GM19452 (cell line): ENCODE data around the gene LSP1.
"Not testable (repeated sequence)": the region's sequence is repeated elsewhere in the genome, so short reads cannot be mapped to it uniquely, and the experiment has no call there.

ENCODE experiments used
- ATAC-seq: cut with Tn5 transposase; IDR thresholded peaks from one replicate; pipeline ENCODE4 v1.9.1; 2021; ENCODE audit not compliant: unreplicated experiment

The LSP1 gene

DNA sequence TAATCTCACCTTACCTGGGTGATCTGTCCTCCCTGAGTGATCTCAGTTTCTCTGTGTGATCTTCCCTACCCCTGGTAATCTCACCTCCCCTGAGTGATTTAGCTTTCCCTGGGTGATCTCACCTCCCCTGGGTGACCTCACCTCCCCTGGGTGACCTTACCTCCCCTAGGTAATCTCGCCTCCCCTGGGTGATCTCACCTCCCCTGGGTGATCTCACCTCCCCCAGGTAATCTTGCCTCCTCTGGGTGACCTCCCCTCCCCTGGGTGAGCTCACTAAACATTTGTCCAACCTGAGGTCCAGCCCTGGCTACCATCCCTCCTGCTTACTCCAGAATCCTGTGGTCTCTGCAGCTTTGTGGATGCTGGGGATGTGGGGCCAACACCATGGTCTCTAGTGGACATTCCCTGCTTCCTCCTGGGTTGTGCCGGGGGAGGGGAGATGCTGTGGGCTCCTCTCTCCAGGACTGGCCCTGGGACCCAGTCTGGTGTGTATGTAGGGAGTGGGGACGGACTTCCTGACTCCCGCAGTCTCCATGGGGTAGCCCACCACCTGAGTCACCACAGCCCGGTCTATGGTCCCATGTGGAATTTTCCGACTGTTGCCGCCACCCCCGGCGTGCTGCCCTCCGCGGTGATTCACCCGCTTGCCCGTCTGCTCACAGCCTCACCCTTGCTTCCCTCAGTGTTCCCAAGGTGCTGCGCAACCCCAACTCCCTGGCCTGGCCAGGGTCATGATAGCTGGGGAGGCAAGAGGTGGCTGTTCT is 9.9 kb downstream of the LSP1 start:
- ATAC-seq = no peak

DNA sequence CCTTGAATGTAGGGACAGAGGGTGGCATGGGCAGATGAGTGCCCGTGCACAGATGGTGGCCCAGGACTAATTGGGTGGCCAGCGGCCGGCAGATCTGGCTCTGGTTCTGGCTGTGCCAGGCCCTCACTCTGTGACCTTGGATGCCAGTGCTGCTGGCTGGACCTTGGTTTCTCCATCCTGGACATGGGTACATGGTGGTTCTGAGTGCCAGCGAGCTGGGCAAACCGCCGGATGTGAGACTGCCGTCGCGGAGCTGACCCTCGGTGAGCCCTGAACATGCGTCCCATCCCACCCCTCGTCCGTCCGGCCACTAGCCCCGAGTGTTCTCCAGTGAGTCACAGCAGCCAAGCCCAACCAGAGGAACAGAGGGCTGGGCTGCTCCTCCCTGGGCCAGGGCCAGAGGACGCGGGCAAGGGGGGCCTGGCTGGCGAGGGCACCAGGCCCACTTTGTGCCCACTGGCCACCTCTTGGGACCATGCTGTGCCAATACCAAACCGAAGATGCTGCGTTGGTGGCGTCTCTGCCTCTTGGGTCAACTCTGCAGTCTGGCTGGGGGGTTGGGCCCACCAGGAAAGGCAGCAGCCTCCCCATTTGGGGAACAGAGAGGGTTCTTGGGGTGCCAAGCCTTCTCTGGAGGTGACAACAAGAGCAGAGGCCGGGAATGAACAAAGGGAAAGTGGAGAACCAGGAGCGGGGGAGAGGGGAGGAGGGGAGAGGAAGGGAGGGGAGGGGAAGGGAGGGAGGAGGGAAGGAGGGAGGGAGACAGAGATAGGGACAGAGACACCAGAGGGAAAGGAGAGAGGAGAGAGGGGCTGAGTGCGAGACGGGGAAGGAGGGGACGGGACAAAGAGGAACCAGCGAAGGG is 10.7 kb downstream of the LSP1 start:
- ATAC-seq = no peak

DNA sequence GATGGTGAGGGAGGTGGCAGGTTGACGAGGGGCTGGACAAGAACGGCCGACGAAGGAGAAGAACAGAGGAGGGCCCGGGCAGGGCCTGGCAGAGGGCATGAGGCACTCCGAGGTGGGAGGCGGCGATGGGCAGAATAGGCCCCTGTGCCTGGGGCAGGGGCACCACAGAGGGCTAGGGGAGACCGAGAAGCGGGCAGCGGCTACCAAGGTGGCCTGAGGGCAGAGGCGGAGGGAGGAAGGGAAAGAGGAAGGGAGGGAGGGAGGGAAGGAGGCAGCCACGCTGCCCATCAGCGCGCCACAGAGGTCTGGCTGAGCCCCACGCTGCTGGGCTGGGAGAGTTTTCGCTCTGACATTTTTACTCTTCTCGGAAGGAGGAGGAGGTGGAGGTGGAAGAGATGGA is 11.3 kb downstream of the LSP1 start:
- no peak for ATAC-seq

DNA sequence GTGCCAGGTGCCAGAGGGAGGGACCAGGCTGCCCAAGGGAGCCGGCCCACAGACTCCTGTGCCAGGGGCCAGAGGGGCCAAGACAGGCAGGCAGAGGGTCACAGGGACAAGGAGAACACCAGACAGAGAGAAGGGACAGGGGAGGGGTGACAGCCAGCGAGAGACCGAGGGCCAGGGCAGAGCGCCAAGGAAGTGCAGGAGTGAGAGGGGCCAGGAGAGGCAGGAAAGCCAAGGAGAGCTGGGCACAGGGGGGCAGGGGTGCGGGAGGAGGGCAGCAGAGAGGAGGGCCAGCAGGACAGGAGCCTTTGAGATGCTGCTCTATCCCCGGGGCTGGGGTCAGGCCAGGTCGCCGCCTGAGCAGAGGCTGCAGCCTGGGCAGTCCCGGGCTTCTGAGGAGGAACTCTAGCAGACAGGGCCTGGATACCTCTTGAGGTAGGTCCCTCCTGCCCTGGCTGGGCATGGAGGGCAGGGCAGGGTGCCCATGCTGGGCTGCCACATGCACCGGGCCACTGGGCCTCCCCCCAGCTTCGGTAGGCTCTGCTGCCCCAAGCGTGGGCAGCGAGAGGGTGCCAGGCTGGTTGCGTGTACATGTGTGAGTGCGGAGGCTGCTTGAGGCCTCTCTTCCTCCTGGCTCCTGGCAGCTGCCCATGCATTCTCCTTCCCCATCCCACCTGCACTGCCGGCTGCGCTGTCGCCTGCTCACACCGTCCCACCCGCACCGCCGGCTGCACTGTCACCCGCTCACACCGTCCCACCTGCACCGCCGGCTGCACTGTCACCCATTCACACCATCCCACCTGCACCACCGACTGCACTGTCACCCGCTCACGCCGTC is 12.2 kb downstream of the LSP1 start:
- no peak for ATAC-seq

DNA sequence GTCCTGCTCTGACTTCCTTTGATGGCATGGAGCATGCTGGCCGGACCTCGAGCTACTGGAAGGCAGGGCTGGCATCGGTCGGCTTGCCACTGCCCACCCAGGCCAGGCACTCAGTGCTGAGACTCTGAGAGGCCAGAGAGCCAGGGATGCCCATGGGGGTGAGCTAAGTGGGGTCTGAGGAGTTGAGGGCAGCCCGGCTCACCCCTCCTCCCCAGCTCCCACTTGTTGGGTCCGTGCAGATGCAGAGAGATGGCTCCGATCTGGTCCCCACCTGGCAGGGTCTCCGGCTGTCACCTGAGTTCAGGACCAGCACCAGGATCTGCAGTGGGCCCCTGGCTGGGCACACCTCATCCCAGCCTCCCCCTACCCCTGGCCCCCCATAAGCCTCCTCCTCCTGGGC is 13.3 kb downstream of the LSP1 start:
- no peak for ATAC-seq

DNA sequence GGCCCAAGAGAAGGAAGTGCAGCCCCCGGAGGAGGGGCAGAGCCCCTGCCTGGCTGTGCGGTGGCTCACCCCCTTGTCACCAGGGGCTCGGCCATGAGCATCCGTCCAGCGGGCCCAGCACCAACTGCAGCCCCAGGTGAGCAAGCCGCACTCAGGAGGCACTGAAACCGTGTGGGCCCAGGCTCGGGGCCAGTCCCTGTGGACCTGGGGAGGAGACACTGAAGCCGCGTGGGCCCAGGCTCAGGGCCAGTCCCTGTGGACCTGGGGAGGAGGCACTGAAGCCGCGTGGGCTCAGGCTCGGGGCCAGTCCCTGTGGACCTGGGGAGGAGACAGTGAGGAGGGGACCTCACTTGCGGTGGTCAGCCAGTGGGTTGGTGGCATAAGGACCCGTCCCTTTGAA is 13.9 kb downstream of the LSP1 start:
- no peak for ATAC-seq

DNA sequence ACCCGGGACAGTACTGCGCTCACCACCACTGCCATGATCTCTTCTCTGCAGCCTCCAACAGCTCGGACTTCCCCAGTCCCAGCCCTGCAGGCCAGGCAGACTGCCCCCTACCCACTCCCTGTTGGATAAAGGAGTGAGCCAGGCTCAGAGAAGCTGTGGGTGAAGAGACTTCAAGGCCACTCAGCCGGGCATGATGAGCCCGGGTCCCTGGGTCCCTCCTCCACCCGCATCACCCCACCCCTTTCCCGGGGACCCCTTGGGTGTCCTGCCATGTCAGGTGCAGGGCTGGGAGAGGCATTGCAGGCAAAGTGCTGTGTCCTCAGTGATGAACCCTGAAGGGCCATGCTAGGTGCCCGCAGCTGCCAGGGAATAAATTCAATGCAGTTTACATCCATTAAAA is 14.5 kb downstream of the LSP1 start:
- no peak for ATAC-seq

DNA sequence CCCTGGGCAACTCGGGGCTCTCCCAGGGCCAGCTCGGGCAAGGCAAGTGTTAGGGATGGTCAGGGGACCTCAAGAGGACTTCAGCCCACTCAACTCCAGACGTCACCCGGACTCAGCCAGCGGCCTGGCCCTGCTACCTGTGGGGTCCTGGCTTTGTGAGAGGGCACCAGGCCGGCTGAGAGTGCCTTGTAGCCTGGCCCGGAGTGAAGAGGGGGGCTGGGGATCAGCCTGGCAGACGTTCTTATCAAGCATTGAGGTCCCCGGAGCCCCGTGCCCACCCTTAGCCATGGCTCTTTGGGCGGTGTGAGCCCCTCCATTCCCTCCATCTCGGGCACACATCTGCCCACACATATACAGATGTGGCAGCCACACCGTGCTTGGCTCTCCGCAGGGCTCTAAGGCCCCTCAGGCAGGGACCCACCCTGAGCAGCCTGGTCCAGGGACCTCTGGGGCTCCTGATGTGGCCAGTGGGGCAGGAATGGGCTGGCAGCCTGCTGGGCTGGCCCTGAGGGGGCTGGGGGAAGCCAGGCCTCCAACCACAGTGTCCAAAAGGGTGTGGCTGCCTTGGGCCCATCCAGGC is 15.3 kb downstream of the LSP1 start:
- ATAC-seq = no peak

DNA sequence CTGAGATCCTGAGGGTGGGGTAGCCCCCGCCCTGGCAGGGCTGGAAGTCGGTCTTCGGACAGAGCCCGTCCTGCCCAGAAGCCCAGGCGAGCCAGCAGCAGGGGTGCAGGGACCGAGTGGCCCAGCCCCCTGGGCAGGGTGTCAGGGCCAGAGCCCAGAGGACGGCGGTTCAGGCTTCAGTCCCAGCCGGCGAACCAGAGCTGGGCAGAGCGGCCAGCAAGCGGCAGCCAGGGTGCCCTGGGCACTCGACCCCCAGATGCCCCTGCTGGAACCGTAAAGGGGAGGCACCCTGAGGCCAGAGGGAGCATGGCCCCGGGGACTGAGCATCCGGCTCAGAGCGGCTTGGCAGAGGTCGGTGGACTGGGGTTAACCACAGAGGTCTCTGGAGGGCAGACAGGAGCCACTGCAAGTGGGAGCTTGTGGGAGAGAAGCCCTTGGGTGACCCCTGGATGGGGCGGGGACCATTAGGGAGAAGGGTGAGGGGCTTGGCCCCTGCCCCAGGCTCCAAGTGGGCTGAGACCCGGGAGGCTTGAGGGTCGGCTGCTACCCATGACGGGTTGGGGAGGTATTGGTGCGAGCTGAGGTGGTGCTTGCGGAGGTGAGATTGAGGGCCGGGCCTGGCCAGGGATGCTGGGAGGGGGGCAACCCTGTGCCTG is 15.9 kb downstream of the LSP1 start:
- no peak for ATAC-seq

DNA sequence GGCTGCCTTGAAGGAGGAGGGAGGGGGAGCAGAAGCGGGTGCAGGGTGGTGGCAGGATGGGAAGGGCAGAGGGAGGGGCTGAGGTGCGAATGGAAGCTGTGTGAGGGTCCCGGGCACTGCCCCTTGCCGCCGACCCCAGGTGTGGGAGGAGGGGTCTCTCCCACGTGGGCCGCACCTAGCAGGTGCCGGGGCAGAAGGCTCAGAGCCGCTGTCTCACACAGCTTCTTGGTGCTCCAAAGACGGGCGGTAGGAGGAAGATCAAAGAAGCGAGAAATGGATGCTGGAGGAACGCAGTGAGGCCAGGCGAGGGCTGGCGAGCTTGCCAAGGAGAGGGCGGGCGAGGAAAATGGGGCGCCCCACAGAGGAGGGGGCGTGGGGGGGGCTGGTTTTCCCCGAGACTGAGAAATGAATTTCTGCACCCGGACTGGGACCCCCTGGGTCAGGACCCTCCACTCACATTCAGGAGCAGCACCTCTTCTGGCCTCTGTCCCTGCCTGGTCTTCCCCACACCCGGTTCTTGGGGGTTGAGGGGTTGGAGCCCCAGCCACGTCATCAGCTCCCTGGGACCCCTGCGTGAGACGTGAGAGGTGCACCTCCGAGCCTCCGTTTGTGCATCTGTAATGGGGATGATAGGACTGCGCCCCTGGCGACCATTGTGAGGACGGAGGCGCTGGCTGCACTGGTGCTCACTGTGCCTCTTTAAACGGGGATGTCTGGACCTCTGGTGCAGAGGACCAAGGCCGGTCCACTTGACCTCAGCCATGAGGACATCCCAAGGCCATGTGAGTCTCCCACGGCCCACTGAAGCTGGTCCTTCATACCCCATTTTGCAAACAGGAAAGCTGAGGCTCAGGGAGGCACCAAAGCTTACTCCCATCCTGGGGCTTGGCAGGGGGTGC is 16.8 kb downstream of the LSP1 start:
- ATAC-seq = no peak

DNA sequence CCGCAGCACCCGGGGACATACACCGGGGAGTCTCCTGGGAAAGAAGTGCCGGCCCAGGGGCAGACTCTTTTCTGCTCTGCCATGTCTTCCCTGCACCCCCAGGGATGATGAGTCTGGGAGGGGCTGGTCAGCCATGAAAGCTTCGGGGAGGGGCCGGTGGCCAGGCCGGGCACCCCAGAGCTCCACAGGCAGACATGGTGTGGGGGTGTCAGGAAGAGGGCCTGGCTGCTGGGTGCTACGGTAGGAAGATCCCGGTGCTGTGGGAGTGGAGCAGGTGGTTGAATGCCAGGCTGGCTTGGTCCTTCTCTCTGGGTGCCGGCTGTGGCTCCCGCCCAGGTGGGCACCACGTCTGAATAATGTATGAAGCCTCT is 17.4 kb downstream of the LSP1 start:
- no peak for ATAC-seq

DNA sequence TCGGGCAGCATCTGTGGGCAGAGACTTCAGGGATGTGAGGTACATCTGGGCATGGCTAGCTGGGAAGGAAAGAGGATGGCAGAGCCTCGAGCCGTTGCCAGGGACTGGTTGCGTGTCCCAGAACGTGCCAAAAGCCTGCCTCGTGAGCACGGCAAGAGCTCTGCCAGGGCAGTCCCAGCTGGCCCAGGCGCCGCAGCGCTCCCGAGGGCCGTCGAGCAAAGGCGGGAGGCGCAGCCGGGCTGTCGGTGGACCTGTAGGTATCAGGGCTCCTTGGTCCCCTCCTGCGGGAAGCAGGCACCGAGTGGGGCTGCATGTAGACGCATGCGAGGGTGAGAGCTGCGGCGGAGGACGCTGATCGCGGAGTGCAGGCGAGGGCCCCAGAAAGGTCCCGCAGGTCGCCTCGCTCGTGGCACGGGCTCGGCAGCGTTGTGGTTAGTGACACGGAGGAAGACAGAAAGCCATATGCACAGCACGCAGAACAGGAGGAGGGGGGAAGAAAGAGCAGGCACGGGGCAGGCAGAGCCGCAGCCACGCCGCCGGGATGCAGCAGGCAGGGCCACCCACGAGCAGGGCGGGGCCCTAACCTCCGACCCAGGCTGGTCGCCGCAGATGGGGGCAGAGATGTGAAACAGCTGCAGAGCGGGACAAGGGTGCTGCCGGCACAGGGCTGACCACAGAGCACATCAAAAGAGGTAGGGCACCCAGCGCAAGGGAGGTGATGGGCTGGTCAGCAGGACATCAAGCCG is 18.0 kb downstream of the LSP1 start:
- ATAC-seq = no peak

DNA sequence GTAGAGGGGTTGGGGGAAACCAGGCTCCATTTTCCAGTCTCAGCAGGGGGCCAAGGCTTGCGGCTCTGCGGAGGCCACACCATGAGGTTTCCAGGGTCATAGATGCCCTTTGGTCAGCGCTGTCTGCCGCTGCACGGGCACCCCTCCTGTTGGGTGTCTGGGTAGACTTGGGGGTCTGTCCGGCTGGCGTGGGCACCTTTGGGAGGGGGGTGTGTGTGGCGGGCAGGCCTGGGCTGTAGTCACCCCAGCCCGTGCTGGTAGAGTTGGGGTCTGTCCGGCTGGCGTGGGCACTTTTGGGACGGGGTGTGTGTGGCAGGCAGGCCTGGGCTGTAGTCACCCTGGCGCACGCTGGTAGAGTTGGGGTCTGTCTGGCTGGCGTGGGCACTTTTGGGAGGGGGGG is 18.6 kb downstream of the LSP1 start:
- no peak for ATAC-seq

DNA sequence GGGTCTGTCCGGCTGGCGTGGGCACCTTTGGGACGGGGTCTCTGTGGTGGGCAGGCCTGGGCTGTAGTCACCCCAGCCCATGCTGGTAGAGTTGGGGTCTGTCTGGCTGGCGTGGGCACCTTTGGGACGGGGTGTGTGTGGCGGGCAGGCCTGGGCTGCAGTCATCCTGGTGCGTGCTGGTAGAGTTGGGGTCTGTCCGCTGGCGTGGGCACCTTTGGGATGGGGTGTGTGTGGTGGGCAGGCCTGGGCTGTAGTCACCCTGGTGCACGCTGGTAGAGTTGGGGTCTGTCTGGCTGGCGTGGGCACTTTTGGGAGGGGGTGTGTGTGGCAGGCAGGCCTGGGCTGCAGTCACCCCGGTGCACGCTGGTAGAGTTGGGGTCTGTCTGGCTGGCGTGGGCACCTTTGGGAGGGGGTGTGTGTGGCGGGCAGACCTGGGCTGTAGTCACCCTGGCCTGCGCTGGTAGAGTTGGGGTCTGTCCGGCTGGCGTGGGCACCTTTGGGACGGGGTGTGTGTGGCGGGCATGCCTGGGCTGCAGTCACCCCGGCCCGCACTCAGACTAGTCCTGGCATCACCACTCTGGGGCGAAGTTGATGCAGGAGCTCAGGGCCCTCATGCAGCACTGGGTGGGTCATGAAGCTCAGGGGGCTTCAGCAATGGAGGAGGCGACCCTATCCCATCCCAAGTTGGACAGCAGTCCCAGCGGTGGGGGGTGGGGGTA is 19.5 kb downstream of the LSP1 start:
- no peak for ATAC-seq

DNA sequence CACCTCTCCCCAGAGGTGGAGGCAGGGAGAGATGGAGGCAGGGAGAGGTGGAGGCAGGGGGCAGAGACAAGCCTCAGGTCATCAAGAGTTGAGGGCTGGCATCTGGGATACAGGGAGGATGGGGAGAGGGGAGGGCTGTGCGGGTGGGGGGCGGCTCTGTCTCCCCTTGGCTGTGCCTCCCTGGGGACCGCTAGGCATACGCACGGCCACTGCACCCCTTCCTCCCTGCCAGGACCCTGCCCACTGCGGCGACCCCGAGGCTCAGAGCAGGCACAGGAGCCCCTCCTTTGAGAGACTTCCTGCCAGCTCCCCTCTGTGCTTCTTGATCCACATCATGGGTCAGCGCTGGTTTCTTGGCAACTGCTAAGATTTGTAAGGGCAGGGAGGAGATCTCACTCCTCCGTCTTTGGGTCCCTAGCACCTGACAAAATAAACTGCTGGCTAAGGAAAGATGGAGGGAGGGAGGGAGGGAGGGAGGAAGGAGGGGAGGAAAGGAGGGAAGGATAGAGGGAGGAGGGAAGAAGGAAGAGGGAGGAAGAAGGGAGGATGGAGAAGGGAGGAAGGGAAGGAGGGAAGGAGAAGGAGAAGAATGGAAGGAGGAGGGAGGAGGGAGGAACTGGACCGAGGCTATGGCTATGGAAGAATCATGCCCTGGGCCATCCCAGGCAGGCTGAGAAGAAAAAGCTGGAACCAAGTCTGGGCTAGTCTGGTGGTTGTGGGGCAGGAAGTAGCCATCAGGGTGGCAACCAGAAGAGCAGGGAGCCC is 20.3 kb downstream of the LSP1 start:
- ATAC-seq = no peak

DNA sequence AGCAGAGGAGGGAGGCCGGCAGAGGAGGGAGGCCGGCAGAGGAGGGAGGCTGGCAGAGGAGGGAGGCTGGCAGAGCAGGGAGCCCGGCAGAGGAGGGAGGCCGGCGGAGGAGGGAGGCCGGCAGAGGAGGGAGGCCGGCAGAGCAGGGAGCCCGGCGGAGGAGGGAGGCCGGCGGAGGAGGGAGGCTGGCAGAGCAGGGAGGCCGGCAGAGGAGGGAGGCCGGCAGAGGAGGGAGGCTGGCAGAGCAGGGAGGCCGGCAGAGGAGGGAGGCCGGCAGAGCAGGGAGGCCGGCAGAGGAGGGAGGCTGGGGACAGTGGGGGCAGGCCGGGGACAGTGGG is 20.9 kb downstream of the LSP1 start:
- ATAC-seq = not testable (repeated sequence)

DNA sequence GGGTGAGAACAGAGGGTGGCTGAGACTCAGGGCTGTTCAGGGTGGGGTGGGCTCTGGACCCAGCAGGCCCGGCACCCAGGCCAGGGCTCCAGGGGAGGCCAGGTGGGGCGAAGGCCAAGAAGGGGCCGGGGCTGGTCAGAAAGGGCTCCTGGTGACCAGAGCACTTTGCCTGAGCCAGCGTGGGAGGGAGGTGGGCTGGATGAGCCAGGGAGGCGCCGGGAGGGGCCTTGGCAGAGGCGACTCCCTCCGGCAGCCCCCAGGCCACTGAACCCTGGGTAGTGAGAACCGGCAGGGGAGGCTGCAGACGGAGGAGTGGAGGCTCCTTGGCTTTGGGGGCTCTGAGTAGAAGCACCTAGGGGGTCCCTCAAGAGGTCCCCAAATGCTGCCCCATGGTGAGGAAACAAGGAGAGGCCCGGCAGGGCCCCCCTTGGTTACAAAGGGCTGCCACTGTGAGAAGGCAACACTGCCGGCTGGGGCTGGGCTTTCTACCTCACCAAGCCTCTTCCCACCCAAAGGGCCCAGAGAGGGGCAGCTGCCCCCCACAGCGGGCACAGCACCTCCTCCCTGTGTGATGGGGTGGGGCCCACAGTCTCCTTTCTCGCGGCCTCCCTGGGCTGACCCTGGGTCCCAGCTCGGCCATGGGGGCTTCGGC is 21.7 kb downstream of the LSP1 start:
- not testable (repeated sequence) for ATAC-seq
